ENCODE data around the gene UIMC1. TPM values are rescaled to one million over a fixed set of nuclear protein-coding genes. Genes with fewer than 3 reads are reported as not detected.
"Not testable (repeated sequence)": the region's sequence is repeated elsewhere in the genome, so short reads cannot be mapped to it uniquely, and the experiment has no call there.

UIMC1 gene
- total RNA-seq, 1 donor from 2014 or later, result 65.2 TPM

DNA sequence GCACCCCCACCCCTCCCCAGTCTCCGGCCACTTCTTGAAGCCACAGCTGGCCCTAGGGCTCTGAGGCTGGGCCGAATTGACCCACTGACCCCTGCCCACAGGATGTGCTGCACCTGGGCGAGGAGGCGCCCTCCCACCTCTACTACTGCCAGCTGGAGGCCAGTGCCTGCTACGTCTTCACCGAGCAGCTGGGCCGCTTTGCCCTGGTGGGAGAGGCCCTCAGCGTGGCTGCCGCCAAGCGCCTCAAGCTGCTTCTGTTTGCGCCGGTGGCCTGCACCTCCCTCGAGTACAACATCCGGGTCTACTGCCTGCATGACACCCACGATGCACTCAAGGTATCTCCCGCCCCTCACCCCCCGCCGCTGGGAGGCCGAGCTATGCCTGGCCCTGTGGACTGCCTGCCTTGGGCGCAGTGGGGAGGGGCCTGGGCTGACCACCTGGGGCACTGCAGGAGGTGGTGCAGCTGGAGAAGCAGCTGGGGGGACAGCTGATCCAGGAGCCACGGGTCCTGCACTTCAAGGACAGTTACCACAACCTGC, 128.7 kb downstream of the UIMC1 start:
- Mint-ChIP-seq H3K27ac (no peak overlapping the region), H3K9me3 (no peaks in the 10 kb centered on the region), H3K4me3 (no peak overlapping the region), H3K4me1 (peaks cover 5% of the 10 kb centered on the region), H3K36me3 (ENCODE audit: low read depth) (peaks cover 4% of the 10 kb centered on the region), H3K27me3 (peaks cover 17% of the 10 kb centered on the region)
- intact Hi-C loops (cut with micrococcal nuclease), result no loop called here
- DNase-seq, result no peak

GRCh38 chr5:176876506-176877431, 129.8 kb downstream of the UIMC1 start:
- Mint-ChIP-seq H3K27me3 (peaks cover 17% of the 10 kb centered on the region), H3K4me3 (no peak overlapping the region), H3K4me1 (peaks cover 5% of the 10 kb centered on the region), H3K27ac (no peak overlapping the region), H3K9me3 (no peaks in the 10 kb centered on the region), H3K36me3 (ENCODE audit: low read depth) (peaks cover 4% of the 10 kb centered on the region)
- DNase-seq, result no peak
- intact Hi-C loops (cut with micrococcal nuclease), result no loop called here

GRCh38 chr5:176875783-176876505, 130.6 kb downstream of the UIMC1 start:
- Mint-ChIP-seq H3K36me3 (ENCODE audit: low read depth) (peaks cover 4% of the 10 kb centered on the region), H3K27me3 (peaks cover 17% of the 10 kb centered on the region), H3K27ac (no peak overlapping the region), H3K4me3 (no peak overlapping the region), H3K9me3 (no peaks in the 10 kb centered on the region), H3K4me1 (peaks cover 5% of the 10 kb centered on the region)
- intact Hi-C loops (cut with micrococcal nuclease), result no loop called here
- DNase-seq, result no peak

GRCh38 chr5:176875014-176875550, 131.5 kb downstream of the UIMC1 start:
- Mint-ChIP-seq H3K27ac (no peak overlapping the region), H3K36me3 (ENCODE audit: low read depth) (peaks cover 4% of the 10 kb centered on the region), H3K9me3 (no peaks in the 10 kb centered on the region), H3K4me1 (peaks cover 5% of the 10 kb centered on the region), H3K27me3 (peaks cover 17% of the 10 kb centered on the region), H3K4me3 (no peak overlapping the region)
- intact Hi-C loops (cut with micrococcal nuclease), result no loop called here
- DNase-seq, result no peak

DNA sequence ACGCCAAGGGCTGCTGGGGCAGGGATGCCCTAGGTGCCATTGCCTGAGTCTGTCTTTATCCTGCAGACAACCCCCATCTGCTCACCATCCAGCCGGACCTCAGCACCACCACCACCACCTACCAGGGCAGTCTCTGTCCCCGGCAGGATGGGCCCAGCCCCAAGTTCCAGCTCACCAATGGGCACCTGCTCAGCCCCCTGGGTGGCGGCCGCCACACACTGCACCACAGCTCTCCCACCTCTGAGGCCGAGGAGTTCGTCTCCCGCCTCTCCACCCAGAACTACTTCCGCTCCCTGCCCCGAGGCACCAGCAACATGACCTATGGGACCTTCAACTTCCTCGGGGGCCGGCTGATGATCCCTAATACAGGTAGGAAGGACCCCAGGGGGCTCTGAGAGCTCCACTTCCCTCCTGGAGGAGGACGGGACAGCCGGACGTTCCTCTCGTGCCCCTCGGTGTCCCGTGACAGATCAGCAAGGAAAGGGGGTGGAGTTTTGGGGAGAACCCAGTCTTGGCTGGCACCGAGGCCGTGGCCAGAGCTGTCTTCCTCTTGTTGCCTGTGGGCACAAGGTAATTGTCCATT, 132.3 kb downstream of the UIMC1 start:
- no peak for DNase-seq
- H3K9me3 Mint-ChIP-seq, result no peaks in the 10 kb centered on the region
- no peak overlapping the region for H3K4me3 Mint-ChIP-seq
- peaks cover 4% of the 10 kb centered on the region for H3K36me3 Mint-ChIP-seq (ENCODE audit: low read depth)
- intact Hi-C loops (cut with micrococcal nuclease), result no loop called here
- peak overlapping the region; percentile 76 for H3K27ac Mint-ChIP-seq
- H3K27me3 Mint-ChIP-seq, result peaks cover 17% of the 10 kb centered on the region
- H3K4me1 Mint-ChIP-seq, result peaks cover 5% of the 10 kb centered on the region

- intact Hi-C loops (cut with micrococcal nuclease), result no loop called here
- Mint-ChIP-seq H3K9me3 (no peaks in the 10 kb centered on the region), H3K27ac (peak overlapping the region; percentile 76), H3K4me1 (peaks cover 5% of the 10 kb centered on the region), H3K36me3 (ENCODE audit: low read depth) (peaks cover 4% of the 10 kb centered on the region), H3K27me3 (peaks cover 17% of the 10 kb centered on the region), H3K4me3 (no peak overlapping the region)
- DNase-seq, result no peak
Observed at GRCh38 chr5:176873541-176874172, 132.9 kb downstream of the UIMC1 start.

- H3K4me3 Mint-ChIP-seq; H3K4me1 Mint-ChIP-seq; intact Hi-C loops (cut with micrococcal nuclease); DNase-seq; H3K36me3 Mint-ChIP-seq (ENCODE audit: low read depth); H3K9me3 Mint-ChIP-seq: not testable (repeated sequence)
- H3K27me3 Mint-ChIP-seq, result peaks cover 17% of the 10 kb centered on the region
- H3K27ac Mint-ChIP-seq, result peak overlapping the region; percentile 74
Observed at GRCh38 chr5:176873011-176873410, 133.6 kb downstream of the UIMC1 start.

GRCh38 chr5:176872586-176872985, 134.0 kb downstream of the UIMC1 start:
- peaks cover 18% of the 10 kb centered on the region for H3K27me3 Mint-ChIP-seq
- DNase-seq; H3K36me3 Mint-ChIP-seq (ENCODE audit: low read depth); H3K4me1 Mint-ChIP-seq; H3K27ac Mint-ChIP-seq; H3K9me3 Mint-ChIP-seq; intact Hi-C loops (cut with micrococcal nuclease); H3K4me3 Mint-ChIP-seq: not testable (repeated sequence)

- Mint-ChIP-seq H3K27ac (peak overlapping the region; percentile 45), H3K27me3 (peaks cover 21% of the 10 kb centered on the region)
- H3K4me1 Mint-ChIP-seq; DNase-seq; H3K9me3 Mint-ChIP-seq; intact Hi-C loops (cut with micrococcal nuclease); H3K4me3 Mint-ChIP-seq; H3K36me3 Mint-ChIP-seq (ENCODE audit: low read depth): not testable (repeated sequence)
Observed at GRCh38 chr5:176870644-176871043, 135.9 kb downstream of the UIMC1 start.

- peak overlapping the region; percentile 45 for H3K27ac Mint-ChIP-seq
- H3K27me3 Mint-ChIP-seq, result peaks cover 16% of the 10 kb centered on the region
- no peaks in the 10 kb centered on the region for H3K4me1 Mint-ChIP-seq
- H3K9me3 Mint-ChIP-seq, result no peaks in the 10 kb centered on the region
- intact Hi-C loops (cut with micrococcal nuclease), result no loop called here
- no peak for DNase-seq
- no peak overlapping the region for H3K4me3 Mint-ChIP-seq
- peaks cover 4% of the 10 kb centered on the region for H3K36me3 Mint-ChIP-seq (ENCODE audit: low read depth)
Observed at GRCh38 chr5:176870110-176870591, 136.4 kb downstream of the UIMC1 start.

DNA sequence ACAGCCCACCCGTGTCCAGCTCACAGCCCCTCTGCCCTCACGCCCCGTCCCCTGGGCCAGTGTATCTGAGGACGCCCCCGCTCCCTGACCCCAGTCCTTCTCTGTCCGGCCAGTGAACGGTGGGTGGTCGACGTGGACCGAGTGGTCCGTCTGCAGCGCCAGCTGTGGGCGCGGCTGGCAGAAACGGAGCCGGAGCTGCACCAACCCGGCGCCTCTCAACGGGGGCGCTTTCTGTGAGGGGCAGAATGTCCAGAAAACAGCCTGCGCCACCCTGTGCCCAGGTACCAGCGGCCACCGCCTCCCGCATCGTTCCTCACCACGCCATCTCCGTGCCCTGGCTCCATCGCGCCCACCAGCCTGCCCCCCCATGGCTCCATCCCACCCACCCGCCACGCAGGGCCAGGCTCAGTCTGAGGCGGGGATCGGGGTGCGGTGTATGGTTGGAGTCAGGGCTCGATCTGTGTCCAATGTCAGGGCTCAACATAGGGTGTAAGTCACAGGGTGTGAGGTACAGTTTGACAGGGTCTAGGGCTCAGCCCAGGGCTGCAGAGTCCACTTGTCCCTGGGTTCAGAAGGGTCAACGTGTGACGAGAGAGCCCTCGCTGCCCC, 137.0 kb downstream of the UIMC1 start:
- no peaks in the 10 kb centered on the region for H3K4me1 Mint-ChIP-seq
- intact Hi-C loops (cut with micrococcal nuclease), result no loop called here
- H3K27ac Mint-ChIP-seq, result no peak overlapping the region
- peaks cover 13% of the 10 kb centered on the region for H3K27me3 Mint-ChIP-seq
- H3K36me3 Mint-ChIP-seq (ENCODE audit: low read depth), result peaks cover 4% of the 10 kb centered on the region
- H3K9me3 Mint-ChIP-seq, result no peaks in the 10 kb centered on the region
- H3K4me3 Mint-ChIP-seq, result no peak overlapping the region
- no peak for DNase-seq

- no peaks in the 10 kb centered on the region for H3K4me1 Mint-ChIP-seq
- H3K27ac Mint-ChIP-seq, result peak overlapping the region; percentile 4
- peaks cover 4% of the 10 kb centered on the region for H3K36me3 Mint-ChIP-seq (ENCODE audit: low read depth)
- no peak overlapping the region for H3K4me3 Mint-ChIP-seq
- peaks cover 16% of the 10 kb centered on the region for H3K27me3 Mint-ChIP-seq
- no peaks in the 10 kb centered on the region for H3K9me3 Mint-ChIP-seq
- intact Hi-C loops (cut with micrococcal nuclease), result no loop called here
- DNase-seq, result no peak
Observed at GRCh38 chr5:176868731-176869130, 137.8 kb downstream of the UIMC1 start.

DNA sequence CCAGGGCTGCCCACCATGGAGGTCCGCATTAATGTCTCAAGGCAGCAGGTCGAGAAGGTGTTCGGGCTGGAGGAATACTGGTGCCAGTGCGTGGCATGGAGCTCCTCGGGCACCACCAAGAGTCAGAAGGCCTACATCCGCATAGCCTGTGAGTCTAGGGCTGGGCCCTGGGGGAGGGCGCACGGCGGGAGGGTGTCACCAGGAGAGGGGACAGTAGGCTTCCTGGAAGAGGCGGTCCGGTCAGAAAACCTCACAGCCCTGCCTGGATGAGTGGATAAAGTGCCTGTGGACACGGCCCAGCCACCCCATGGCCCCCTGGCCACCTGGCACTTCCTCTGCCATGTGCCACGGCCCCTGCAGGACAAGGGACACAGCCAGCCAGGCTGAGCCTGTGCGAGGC, 138.5 kb downstream of the UIMC1 start:
- Mint-ChIP-seq H3K36me3 (ENCODE audit: low read depth) (peaks cover 2% of the 10 kb centered on the region), H3K27ac (no peak overlapping the region), H3K9me3 (no peaks in the 10 kb centered on the region), H3K4me3 (no peak overlapping the region), H3K4me1 (no peaks in the 10 kb centered on the region), H3K27me3 (peaks cover 18% of the 10 kb centered on the region)
- intact Hi-C loops (cut with micrococcal nuclease), result no loop called here
- DNase-seq, result no peak

All from activated CD4-positive, alpha-beta T cell treated with anti-CD3 and anti-CD28 coated beads, Interleukin-2, amount 10 ng/mL, durations not matched to agents 24 days and 14 days (primary cell).